C4-2B (cell line): ENCODE measurements around the gene MTA3.

Experiments
- H3K27ac ChIP-seq: fragments of 450-650 bp; 2 replicates; pipeline ENCODE4 v1.5.1; 2017
- CTCF ChIP-seq: fragments of 450-650 bp; conservative IDR thresholded peaks from 2 replicates; pipeline ENCODE4 v1.5.1; 2017; ENCODE audit warnings: mild to moderate bottlenecking
- ZFX ChIP-seq: fragments of 450-650 bp; IDR thresholded peaks from 2 replicates; pipeline ENCODE4 v1.6.1; 2017

MTA3 gene

GRCh38 chr2:42675815-42676214 lies 107.4 kb downstream of the MTA3 start:
- TF ChIP-seq CTCF (no peak), ZFX (no peak)
- no peak overlapping the region for H3K27ac ChIP-seq

- no peak for TF ChIP-seq CTCF
- no peak for TF ChIP-seq ZFX
- H3K27ac ChIP-seq: no peak overlapping the region
These were observed 116.9 kb downstream of the MTA3 start for GRCh38 chr2:42685303-42685702.

GRCh38 chr2:42693013-42693615 lies 124.7 kb downstream of the MTA3 start:
- TF ChIP-seq ZFX (no peak), CTCF (no peak)
- no peak overlapping the region for H3K27ac ChIP-seq

- TF ChIP-seq CTCF (no peak), ZFX (no peak)
- no peak overlapping the region for H3K27ac ChIP-seq
These were observed 125.5 kb downstream of the MTA3 start for GRCh38 chr2:42693688-42694479.

GRCh38 chr2:42696987-42697386 lies 128.6 kb downstream of the MTA3 start:
- no peak overlapping the region for H3K27ac ChIP-seq
- TF ChIP-seq ZFX: no peak
- no peak for TF ChIP-seq CTCF

- H3K27ac ChIP-seq: no peak overlapping the region
- TF ChIP-seq ZFX (no peak), CTCF (no peak)
These were observed 130.5 kb downstream of the MTA3 start for GRCh38 chr2:42698940-42699339.

GRCh38 chr2:42706836-42707235 lies 138.4 kb downstream of the MTA3 start:
- H3K27ac ChIP-seq: no peak overlapping the region
- TF ChIP-seq ZFX (no peak), CTCF (no peak)
